ENCODE measurements around the gene BLOC1S3.

Gene BLOC1S3

DNA sequence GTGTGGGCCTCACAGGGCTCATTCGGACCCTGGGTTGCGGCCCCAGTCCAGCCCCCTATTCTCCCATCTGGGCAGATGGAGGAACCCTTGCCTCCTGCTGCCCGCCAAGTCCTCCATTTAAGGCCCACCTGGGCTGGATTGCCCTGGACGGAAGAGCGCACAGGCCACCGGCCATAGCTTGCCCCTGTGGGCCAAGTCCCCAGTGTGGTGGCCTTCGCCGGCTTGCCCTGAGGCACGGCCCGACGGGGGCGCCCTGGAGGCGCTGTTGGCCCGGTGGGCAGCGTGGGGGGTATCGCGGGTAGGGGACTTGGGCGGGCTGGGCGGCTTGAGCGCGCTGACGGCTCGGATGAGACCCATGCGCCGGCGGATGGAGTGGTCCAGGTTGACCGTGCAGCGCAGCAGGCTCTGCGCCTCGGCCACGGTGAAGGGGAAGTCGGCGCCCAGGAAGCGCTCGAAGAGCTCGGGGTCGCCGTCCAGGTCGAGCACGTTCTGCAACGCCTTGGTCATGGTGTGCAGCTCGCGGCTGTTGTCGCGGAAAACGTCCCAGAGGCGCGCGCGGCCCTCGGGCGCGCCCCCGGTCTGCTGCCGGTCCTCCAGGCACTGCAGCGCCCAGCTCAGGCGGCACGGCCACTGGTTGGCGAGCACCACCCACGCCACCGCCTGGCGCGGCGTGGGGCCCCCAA lies 26.6 kb upstream of the BLOC1S3 start:
- Histone ChIP-seq H3K27me3 (ENCODE audit: low read depth) (no peaks in the 10 kb centered on the region), H3K9me3 (no peaks in the 10 kb centered on the region), H3K4me3 (no peak overlapping the region), H3K36me3 (replicated peaks) (no peaks in the 10 kb centered on the region; the same call in 1 of the 2 replicates), H3K4me1 (peaks cover 4% of the 10 kb centered on the region; the same call in 1 of the 2 replicates)
- no peak for DNase-seq (ENCODE audit: low spot score in 2 of 2)
- in situ Hi-C loops (cut with MboI; ENCODE audit: low sequenced_read_pairs), result no loop called here

DNA sequence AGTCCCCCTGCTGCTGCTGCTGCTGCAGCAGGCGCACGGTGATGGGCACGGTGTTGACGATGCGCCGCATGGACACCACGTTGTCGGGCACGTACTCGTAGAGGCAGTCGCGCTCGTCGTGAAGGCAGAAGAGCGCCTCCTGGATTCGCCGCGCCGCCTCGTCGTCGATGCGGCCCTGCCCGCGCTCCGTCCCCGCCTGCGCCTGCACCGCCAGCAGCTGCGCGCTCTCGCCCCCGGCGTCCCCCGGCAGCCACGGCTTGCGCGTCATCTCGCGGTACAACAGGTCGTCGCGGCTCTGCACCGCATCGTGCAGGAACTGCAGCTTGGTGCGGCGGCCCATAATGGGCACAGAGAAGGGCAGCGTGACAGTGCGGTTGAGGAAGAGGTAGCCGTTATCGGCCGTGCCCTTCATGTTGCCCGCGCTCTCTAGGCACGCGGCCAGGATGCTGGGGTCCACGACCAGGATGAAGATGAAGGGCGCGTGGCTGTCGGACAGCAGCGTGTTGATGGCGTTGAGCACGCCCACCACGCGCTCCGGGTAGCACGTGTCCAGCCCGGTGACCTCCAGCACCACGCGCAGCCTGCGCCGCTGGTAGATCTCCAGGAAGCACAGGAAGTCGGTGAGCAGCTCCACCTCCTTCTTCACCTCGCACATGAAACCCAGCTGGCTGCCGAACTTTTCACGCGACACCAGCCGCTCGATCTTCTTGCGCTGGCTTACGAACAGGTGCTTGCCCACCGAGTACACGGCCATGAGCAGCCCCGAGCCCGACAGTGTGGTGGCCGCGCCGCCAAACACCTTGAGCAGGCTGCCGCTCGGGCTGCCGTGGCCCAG lies 25.9 kb upstream of the BLOC1S3 start:
- Histone ChIP-seq H3K4me3 (no peak overlapping the region), H3K27me3 (ENCODE audit: low read depth) (no peaks in the 10 kb centered on the region), H3K36me3 (replicated peaks) (no peaks in the 10 kb centered on the region; the same call in 1 of the 2 replicates), H3K9me3 (no peaks in the 10 kb centered on the region), H3K4me1 (peaks cover 4% of the 10 kb centered on the region; the same call in 1 of the 2 replicates)
- in situ Hi-C loops (cut with MboI; ENCODE audit: low sequenced_read_pairs), result no loop called here
- DNase-seq (ENCODE audit: low spot score in 2 of 2), result no peak

DNA sequence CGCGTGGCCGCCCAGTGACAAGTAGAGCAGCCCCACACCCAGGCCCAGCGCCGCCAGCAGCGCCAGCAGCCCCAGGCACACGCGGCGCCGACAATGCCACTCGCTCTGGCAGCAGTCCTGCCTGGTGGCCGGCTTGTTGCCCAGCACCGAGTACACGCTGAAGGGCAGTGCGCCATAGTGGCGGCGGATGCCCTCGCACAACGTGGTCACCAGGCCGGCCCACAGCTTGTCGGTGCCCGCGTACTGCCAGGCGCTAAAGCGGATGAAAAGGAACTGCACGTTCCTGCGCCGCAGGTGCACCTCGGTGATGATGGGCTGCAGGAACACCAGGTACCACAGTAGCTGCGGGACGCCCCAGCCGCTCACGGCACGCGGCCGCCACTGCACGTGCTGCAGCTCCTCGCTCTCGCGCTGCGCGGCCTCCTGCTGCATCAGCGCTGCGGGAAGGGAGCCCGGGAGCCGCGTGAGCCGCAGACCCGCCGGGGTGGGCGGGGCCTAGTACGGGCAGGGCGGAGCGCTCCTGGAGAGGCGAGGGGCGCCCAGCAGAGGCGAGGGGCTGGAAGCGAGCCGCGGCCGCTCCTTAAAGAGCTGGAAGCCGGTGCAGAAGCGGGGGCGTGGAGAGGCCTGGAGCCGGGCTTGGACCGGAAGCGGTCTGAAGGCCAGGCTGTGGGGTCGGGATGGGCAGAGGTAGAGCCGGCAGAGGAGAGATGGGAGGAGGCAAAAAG lies 25.1 kb upstream of the BLOC1S3 start:
- H3K4me1 ChIP-seq, result peaks cover 4% of the 10 kb centered on the region; the same call in 1 of the 2 replicates
- no peaks in the 10 kb centered on the region for H3K9me3 ChIP-seq
- in situ Hi-C loops (cut with MboI; ENCODE audit: low sequenced_read_pairs), result no loop called here
- peak in 1 of 2 experiments; percentile 74 for DNase-seq (ENCODE audit: low spot score in 2 of 2)
- H3K36me3 ChIP-seq (replicated peaks), result no peaks in the 10 kb centered on the region; the same call in 1 of the 2 replicates
- H3K4me3 ChIP-seq, result peak overlapping the region; percentile 6
- H3K27me3 ChIP-seq (ENCODE audit: low read depth), result no peaks in the 10 kb centered on the region

DNA sequence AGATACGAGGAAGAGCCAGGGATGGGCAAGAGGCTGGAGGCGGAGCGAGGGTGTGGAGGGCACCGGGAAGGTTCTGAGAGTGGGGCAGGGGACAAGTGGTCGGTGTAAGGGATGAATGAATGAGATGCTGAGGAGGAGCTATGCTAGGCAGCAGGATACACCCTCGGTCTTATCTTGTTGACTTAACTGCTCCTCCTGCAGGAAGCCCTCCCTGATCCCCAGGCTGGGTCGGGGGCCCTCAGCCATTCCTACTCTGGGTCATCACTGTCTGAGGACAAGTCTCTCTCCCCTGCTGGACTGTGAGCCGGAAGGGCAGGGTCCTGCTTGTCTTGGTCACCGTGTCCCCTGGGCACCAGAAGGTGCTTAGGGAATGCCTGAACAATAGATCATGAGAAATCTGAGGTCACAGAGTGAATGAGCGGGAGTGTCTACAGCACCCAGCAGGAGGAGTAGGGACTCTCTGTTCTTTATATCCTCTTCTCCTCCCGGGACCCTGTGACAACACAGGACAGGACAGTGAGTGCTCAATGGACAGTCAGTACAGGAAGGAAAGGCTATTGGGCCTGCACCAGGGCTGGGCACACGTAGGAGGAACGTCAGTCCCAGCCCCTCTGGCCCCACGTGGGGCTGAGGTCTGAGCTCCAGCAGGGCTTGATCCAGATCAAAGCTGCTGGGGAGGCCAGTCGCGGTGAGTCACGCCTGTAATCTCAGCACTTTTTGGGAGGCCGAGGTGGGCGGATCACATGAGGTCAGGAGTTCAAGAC lies 24.3 kb upstream of the BLOC1S3 start:
- H3K36me3 ChIP-seq (replicated peaks), result no peaks in the 10 kb centered on the region; the same call in 1 of the 2 replicates
- H3K9me3 ChIP-seq, result no peaks in the 10 kb centered on the region
- DNase-seq (ENCODE audit: low spot score in 2 of 2), result no peak
- H3K4me1 ChIP-seq, result peaks cover 4% of the 10 kb centered on the region; the same call in 1 of the 2 replicates
- H3K27me3 ChIP-seq (ENCODE audit: low read depth), result no peaks in the 10 kb centered on the region
- in situ Hi-C loops (cut with MboI; ENCODE audit: low sequenced_read_pairs), result no loop called here
- H3K4me3 ChIP-seq, result peak overlapping the region; percentile 6

DNA sequence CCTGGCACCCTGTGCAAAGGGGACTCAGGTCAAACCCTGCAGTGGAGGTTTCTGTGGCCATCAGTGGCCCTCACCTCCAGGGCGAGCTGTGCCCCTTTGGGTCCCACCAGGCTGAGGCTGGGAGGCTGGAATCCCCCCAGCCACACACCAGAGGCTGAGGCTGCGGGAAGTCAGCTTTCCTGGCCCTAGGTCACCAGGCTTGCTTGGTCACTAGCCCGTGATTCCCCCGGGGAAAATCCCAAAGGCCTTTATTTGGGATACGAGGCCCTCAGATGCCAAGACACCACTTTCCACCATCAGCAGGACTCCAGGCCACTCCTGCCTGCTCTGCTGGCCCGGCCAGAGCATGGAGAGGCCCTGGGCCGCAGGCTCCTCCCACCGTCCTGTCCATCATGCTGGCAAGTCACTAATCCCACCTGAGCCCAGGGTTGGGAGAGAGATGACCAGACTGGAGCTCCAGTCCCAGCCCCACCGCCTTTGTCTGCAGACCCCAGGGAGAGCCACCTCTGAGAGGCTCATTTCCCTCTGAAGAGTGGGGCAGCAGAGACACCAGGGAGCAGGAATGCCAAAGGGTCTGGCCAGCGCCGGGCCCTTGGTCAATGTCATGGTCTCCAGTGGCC lies 22.5 kb upstream of the BLOC1S3 start:
- Histone ChIP-seq H3K36me3 (replicated peaks) (no peaks in the 10 kb centered on the region; the same call in 1 of the 2 replicates), H3K4me3 (no peak overlapping the region), H3K27me3 (ENCODE audit: low read depth) (no peaks in the 10 kb centered on the region), H3K4me1 (peaks cover 4% of the 10 kb centered on the region; the same call in 1 of the 2 replicates), H3K9me3 (no peaks in the 10 kb centered on the region)
- in situ Hi-C loops (cut with MboI; ENCODE audit: low sequenced_read_pairs), result no loop called here
- peak in 1 of 2 experiments; percentile 37 for DNase-seq (ENCODE audit: low spot score in 2 of 2)

DNA sequence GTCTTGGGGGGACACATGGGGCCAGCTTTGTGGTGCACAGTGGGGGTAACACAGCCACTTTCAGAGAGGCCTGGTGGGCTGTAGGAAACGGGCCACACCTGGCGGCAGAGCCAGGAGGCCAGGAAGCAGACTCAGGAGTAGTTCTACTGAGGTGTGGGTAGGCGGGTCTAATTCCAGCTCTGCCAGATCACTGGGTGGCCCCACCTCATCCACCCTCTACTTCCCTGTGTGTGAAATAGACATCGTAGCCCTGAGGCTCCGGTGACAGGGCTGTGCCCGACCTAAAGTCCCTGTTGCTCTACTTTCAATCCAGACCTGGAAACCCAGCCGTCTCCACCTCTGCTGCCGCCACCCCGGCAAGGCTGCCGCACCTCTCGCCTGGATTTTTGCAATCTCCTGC lies 21.8 kb upstream of the BLOC1S3 start:
- Histone ChIP-seq H3K4me1 (peaks cover 4% of the 10 kb centered on the region; the same call in 1 of the 2 replicates), H3K27me3 (ENCODE audit: low read depth) (no peaks in the 10 kb centered on the region), H3K4me3 (no peak overlapping the region), H3K9me3 (no peaks in the 10 kb centered on the region), H3K36me3 (replicated peaks) (no peaks in the 10 kb centered on the region)
- DNase-seq (ENCODE audit: low spot score in 2 of 2), result no peak
- in situ Hi-C loops (cut with MboI; ENCODE audit: low sequenced_read_pairs), result no loop called here

DNA sequence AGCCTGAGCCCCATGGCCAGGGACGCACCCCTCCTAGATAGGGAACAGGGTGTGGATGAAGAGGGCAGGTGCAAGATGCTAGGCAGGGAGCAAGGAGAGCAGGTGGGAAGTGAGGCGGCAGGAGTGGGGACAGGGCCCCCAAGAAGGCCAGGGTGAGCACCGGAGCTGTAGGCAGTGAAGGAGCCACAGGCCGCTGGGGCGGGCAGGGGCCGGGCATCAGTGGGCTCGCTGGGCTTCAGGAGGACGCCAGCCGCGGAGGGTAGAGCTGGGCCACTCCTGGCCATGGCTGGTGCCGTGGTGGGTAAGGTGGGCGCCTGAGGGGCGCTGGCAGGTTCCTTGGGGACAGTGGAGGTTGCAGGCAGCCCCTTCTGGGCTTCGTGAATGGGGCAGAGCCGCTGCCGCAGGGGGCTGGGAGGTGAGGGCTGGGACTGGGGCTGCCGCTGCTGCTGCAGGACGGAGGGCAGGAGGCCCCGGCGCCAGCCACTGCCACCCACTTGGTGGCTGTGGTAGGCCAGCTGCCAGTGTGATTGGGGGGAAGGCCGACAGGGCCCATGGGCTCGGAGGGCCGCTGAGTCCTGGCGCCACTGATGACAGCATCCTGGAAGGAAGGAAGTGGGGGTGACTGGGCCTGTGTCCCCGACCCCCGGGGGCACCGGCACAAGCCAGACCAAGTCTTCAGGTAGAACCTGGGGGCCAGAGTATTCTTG lies 19.9 kb upstream of the BLOC1S3 start:
- H3K4me1 ChIP-seq, result peaks cover under 1% of the 10 kb centered on the region; the same call in 1 of the 2 replicates
- no peak overlapping the region for H3K4me3 ChIP-seq
- no peak for DNase-seq (ENCODE audit: low spot score in 2 of 2)
- no peaks in the 10 kb centered on the region for H3K9me3 ChIP-seq
- in situ Hi-C loops (cut with MboI; ENCODE audit: low sequenced_read_pairs), result no loop called here
- H3K36me3 ChIP-seq (replicated peaks), result no peaks in the 10 kb centered on the region
- no peaks in the 10 kb centered on the region for H3K27me3 ChIP-seq (ENCODE audit: low read depth)

DNA sequence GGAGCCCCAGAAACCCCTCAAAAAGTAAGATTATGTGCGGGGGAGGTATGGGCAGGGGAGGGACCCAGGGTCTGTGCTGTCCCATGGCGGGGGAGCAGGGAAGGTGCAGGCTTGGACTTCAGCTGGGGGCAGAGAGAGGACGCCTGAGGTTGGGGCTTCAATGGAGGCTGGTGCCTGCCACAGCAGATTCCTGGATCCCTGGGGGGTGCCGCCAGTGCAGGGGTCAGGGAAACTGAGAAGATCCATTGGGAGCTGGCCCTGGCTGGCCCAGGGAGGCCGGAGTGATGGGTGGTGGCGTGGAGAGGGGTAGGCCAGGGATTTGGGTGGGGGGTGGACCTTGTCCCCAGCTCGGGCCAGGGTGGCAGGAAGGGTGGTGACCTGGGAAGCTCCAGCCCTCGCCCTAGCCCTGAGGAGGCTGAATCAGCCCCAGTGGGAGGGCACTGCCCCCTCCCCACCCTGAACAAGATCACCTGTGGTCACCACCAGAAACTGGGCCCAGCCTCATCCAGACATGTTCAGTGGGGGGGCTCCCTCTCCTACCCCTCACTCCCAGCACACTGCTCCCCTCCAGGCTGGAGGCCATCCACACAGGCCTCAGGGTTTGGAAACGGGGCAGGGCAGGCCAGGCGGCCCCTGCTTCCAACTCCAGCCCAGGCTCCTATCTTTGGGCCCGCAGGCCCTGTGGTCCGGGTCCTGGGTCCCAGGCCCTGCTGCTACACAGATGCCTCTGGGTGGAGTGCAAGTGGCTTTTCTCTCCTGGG lies 19.2 kb upstream of the BLOC1S3 start:
- H3K9me3 ChIP-seq, result no peaks in the 10 kb centered on the region
- peaks cover 1% of the 10 kb centered on the region; the same call in 1 of the 2 replicates for H3K4me1 ChIP-seq
- DNase-seq (ENCODE audit: low spot score in 2 of 2), result no peak
- no peaks in the 10 kb centered on the region for H3K36me3 ChIP-seq (replicated peaks)
- no peaks in the 10 kb centered on the region for H3K27me3 ChIP-seq (ENCODE audit: low read depth)
- H3K4me3 ChIP-seq, result no peak overlapping the region
- in situ Hi-C loops (cut with MboI; ENCODE audit: low sequenced_read_pairs), result no loop called here

DNA sequence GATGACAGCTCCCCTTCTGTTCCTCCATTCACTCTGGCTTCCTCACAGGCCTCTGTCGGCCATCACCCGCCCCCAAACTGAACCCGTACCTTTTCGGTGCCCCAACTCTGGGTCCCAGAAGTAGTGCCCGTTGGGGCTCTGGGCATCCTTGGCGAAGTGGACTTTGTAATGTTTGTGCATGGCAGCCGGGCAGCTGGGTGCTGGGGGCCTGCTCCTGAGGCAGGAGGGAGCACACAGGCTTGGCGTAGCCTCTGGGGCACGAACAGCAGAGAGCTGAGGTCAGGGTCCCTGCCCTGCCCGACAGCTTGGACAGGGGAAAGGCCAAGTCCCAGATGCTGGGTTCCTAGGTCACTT lies 18.6 kb upstream of the BLOC1S3 start:
- Histone ChIP-seq H3K27me3 (ENCODE audit: low read depth) (no peaks in the 10 kb centered on the region), H3K4me1 (peaks cover 3% of the 10 kb centered on the region; the same call in 1 of the 2 replicates), H3K9me3 (no peaks in the 10 kb centered on the region), H3K36me3 (replicated peaks) (no peaks in the 10 kb centered on the region), H3K4me3 (no peak overlapping the region)
- in situ Hi-C loops (cut with MboI; ENCODE audit: low sequenced_read_pairs), result no loop called here
- no peak for DNase-seq (ENCODE audit: low spot score in 2 of 2)

DNA sequence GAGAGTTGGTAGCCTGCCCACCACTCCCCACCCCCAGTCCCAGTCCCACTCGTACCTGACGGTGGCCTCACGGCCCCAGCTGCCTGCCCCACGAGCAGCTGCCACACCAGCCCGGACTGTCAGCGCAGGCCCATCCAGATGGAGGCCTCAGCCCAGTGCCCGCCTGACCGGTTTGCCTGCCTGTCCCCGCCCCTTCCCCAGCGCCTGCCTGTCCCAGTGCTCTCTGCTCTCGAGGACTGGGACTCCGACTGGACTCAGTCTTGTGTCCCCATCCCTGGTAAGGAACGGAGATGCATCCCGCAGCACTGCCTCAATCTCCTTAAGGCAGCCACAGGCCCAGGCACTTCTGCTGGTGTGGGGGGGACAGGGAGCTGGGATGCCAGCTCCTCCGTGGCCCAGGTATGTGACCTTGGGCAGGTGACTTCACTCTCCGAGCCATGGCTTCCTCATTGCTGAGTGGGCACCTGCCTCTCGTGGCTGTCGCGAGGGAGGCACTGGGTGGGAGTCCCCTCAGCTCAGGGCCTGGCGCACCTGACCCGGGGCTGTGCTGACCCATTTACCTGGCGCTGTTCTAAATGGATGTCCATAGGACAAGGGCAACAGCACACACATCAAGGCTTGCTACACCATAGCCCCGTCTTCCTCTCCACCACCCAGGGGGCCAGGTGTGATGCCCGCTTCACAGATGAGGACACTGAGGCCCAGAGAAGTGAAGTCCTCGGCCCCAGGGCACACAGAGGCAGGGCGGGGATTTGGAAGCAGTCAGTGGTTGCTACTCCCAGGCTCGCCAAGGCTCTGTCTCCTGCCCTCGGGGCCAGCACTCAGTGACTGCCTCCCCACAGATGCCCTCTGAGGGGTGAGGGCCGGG lies 17.5 kb upstream of the BLOC1S3 start, which contains the start of gene NKPD1:
TSS of gene NKPD1 (minus strand) at position 113 of the 868 bp plus-strand sequence. CDS start 832 bp downstream, outside the sequence.
- Histone ChIP-seq H3K4me1 (peaks cover 3% of the 10 kb centered on the region; the same call in 1 of the 2 replicates), H3K27me3 (ENCODE audit: low read depth) (no peaks in the 10 kb centered on the region)
- no peak for DNase-seq (ENCODE audit: low spot score in 2 of 2)

More for the DNA sequence above, 17.5 kb upstream of the BLOC1S3 start, which contains the start of gene NKPD1:
- H3K36me3 ChIP-seq (replicated peaks), result no peaks in the 10 kb centered on the region
- H3K4me3 ChIP-seq, result no peak within 1 kb of the TSS
- no peaks in the 10 kb centered on the region for H3K9me3 ChIP-seq
- in situ Hi-C loops (cut with MboI; ENCODE audit: low sequenced_read_pairs), result no loop called here

All from HAP-1 (cell line).